Measurements from ENCODE around the gene QRFP.
"Not testable (repeated sequence)": the region's sequence is repeated elsewhere in the genome, so short reads cannot be mapped to it uniquely, and the experiment has no call there.

QRFP gene

GRCh38 chr9:130919559-130920145, 23.0 kb upstream of the QRFP start:
- ATAC-seq: no peak

- no peak for ATAC-seq
Observed at GRCh38 chr9:130918826-130919558, 22.4 kb upstream of the QRFP start.

- ATAC-seq: no peak
Observed at GRCh38 chr9:130918101-130918825, 21.7 kb upstream of the QRFP start.

GRCh38 chr9:130917168-130917960, 20.8 kb upstream of the QRFP start:
- no peak for ATAC-seq

GRCh38 chr9:130915096-130915447, 18.5 kb upstream of the QRFP start:
- no peak for ATAC-seq

GRCh38 chr9:130914417-130915095, 17.9 kb upstream of the QRFP start:
- ATAC-seq: no peak

- no peak for ATAC-seq
Observed at GRCh38 chr9:130913599-130914416, 17.2 kb upstream of the QRFP start.

- ATAC-seq: no peak
Observed at GRCh38 chr9:130912932-130913598, 16.5 kb upstream of the QRFP start.

- no peak for ATAC-seq
Observed at GRCh38 chr9:130911254-130912049, 14.8 kb upstream of the QRFP start.

- not testable (repeated sequence) for ATAC-seq
Observed at GRCh38 chr9:130910670-130911069, 14.1 kb upstream of the QRFP start.

- ATAC-seq: not testable (repeated sequence)
Observed at GRCh38 chr9:130910041-130910440, 13.4 kb upstream of the QRFP start.

- ATAC-seq: no peak
Observed at GRCh38 chr9:130908878-130909355, 12.3 kb upstream of the QRFP start.

GRCh38 chr9:130908146-130908877, 11.7 kb upstream of the QRFP start:
- no peak for ATAC-seq

- no peak for ATAC-seq
Observed at GRCh38 chr9:130906735-130907416, 10.3 kb upstream of the QRFP start.

GRCh38 chr9:130905902-130906734, 9.5 kb upstream of the QRFP start:
- no peak for ATAC-seq

GRCh38 chr9:130905125-130905901, 8.7 kb upstream of the QRFP start:
- ATAC-seq: no peak

Measured in activated CD4-positive, CD25-positive, alpha-beta regulatory T cell treated with anti-CD3 and anti-CD28 coated beads, Interleukin-2, amount 50 U/mL, for 24 hours (primary cell).